Panc1 (cell line): Measurements from ENCODE around the gene C16orf74.

Experiments used
- CTCF ChIP-seq: fragments of 450-650 bp; IDR thresholded peaks from 2 replicates; pipeline ENCODE4 v1.5.1; 2017; ENCODE audit warnings: mild to moderate bottlenecking
- REST ChIP-seq, 2 experiments: IDR thresholded peaks; 2 replicates each; pipeline ENCODE4 v1.6.1; 2011 to 2012; ENCODE audit warnings: low read depth in 2 of 2, control low read depth in 1 of 2, low read length in 1 of 2, mild to moderate bottlenecking in 1 of 2, moderate library complexity in 1 of 2; ENCODE audit not compliant: insufficient read depth in 1 of 2

- no peak for TF ChIP-seq CTCF
- TF ChIP-seq REST (IDR thresholded peaks at IDR 0.05; ENCODE audit: insufficient read depth in 1 of 2, low read depth in 2 of 2, low read length in 1 of 2) = no peak
These were observed 89.0 kb downstream of the C16orf74 start for GRCh38 chr16:85661740-85662481.
